Thymus (tissue), 11 donors: ENCODE results near the gene PRAC1. TPM values are rescaled to one million over a fixed set of nuclear protein-coding genes. Genes with fewer than 3 reads are reported as not detected.

Source experiments
- DNase-seq, 9 donors: peaks; one replicate each; pipeline ENCODE4 v3.0.0-alpha.2; 2013; ENCODE audit warnings: low spot score in 9 of 9, low read depth in 6 of 9, missing footprints in 1 of 9
- H3K27ac ChIP-seq, 2 donors: one replicate each; pipeline ENCODE4 v1.5.1; 2013; ENCODE audit warnings: control low read depth in 1 of 2, low read depth in 1 of 2, low read length in 1 of 2, mild to moderate bottlenecking in 1 of 2, moderate library complexity in 1 of 2
- H3K27me3 ChIP-seq, 2 donors: one replicate each; pipeline ENCODE4 v1.5.1; 2013; ENCODE audit warnings: low read length in 1 of 2; ENCODE audit not compliant: control insufficient read depth in 2 of 2, insufficient read depth in 1 of 2
- H3K36me3 ChIP-seq, 2 donors: one replicate each; pipeline ENCODE4 v1.5.1; 2013; ENCODE audit warnings: low read length in 1 of 2, mild to moderate bottlenecking in 1 of 2, moderate library complexity in 1 of 2; ENCODE audit not compliant: control insufficient read depth in 2 of 2, insufficient read depth in 2 of 2
- H3K4me1 ChIP-seq, 2 donors: one replicate each; pipeline ENCODE4 v1.5.1; 2013; ENCODE audit warnings: low read length in 2 of 2; ENCODE audit not compliant: control insufficient read depth in 2 of 2, insufficient read depth in 2 of 2
- H3K4me3 ChIP-seq, 2 donors: one replicate each; pipeline ENCODE4 v1.5.1; 2013; ENCODE audit warnings: low read length in 2 of 2, control low read depth in 1 of 2, mild to moderate bottlenecking in 1 of 2
- H3K9me3 ChIP-seq, 2 donors: one replicate each; pipeline ENCODE4 v1.5.1; 2013; ENCODE audit warnings: low read length in 1 of 2, mild to moderate bottlenecking in 1 of 2; ENCODE audit not compliant: control insufficient read depth in 2 of 2, insufficient read depth in 1 of 2
- WGBS: extraction: QIAGEN DNeasy Blood & Tissue Kit; methylation state at CpG from one replicate; pipeline ENCODE4 v1.1.7; 2013; 5-methylcytosine and 5-hydroxymethylcytosine counted together
- polyA plus RNA-seq: library from polyadenylated mRNA; stranded (reverse); fragments of 200-250 nt; gene quantifications from one replicate; pipeline ENCODE4 v1.2.3, GENCODE V29; 2013
- total RNA-seq: library from RNA; stranded (reverse); fragments of 120-200 nt; gene quantifications from one replicate; pipeline ENCODE4 v1.2.4, GENCODE V29; 2013
- donor health status: healthy.

The PRAC1 gene
- total and polyA plus RNA-seq, 2 donors = 0.91 TPM; not detected in 1

GRCh38 chr17:48748718-48749566 is 26.6 kb upstream of the PRAC1 start:
- Histone ChIP-seq H3K27ac (no peak overlapping the region), H3K36me3 (no peaks in the 10 kb centered on the region), H3K4me1 (no peaks in the 10 kb centered on the region), H3K9me3 (peaks cover 2 to 6% of the 10 kb centered on the region in 2 donors), H3K27me3 (peaks cover 76 to 100% of the 10 kb centered on the region in 2 donors), H3K4me3 (no peak overlapping the region)
- DNase-seq = no peak
- 25% methylated on average over 16 of the region's 16 CpGs for WGBS

- 10% methylated on average over 53 of the region's 53 CpGs for WGBS
- peaks cover 2 to 6% of the 10 kb centered on the region in 2 donors for H3K9me3 ChIP-seq
- H3K27ac ChIP-seq = no peak overlapping the region
- H3K4me1 ChIP-seq = no peaks in the 10 kb centered on the region
- H3K27me3 ChIP-seq = peaks cover 74 to 100% of the 10 kb centered on the region in 2 donors
- no peaks in the 10 kb centered on the region for H3K36me3 ChIP-seq
- no peak overlapping the region for H3K4me3 ChIP-seq
- DNase-seq = no peak
Measured at GRCh38 chr17:48747445-48748363, 25.4 kb upstream of the PRAC1 start.

- DNase-seq = no peak
- peaks cover 2 to 6% of the 10 kb centered on the region in 2 donors for H3K9me3 ChIP-seq
- H3K4me1 ChIP-seq = no peaks in the 10 kb centered on the region
- whole genome bisulfite sequencing = 5% methylated on average over 21 of the region's 21 CpGs
- H3K27ac ChIP-seq = no peak overlapping the region
- no peaks in the 10 kb centered on the region for H3K36me3 ChIP-seq
- no peak overlapping the region for H3K4me3 ChIP-seq
- peaks cover 73 to 100% of the 10 kb centered on the region in 2 donors for H3K27me3 ChIP-seq
Measured at GRCh38 chr17:48746916-48747444, 24.7 kb upstream of the PRAC1 start.

- H3K27me3 ChIP-seq = peaks cover 69 to 100% of the 10 kb centered on the region in 2 donors
- no peak for DNase-seq
- H3K27ac ChIP-seq = no peak overlapping the region
- H3K4me3 ChIP-seq = no peak overlapping the region
- peaks cover 2 to 6% of the 10 kb centered on the region in 2 donors for H3K9me3 ChIP-seq
- H3K4me1 ChIP-seq = no peaks in the 10 kb centered on the region
- H3K36me3 ChIP-seq = no peaks in the 10 kb centered on the region
- 16% methylated on average over 12 of the region's 12 CpGs for WGBS
Measured at GRCh38 chr17:48745381-48746275, 23.3 kb upstream of the PRAC1 start.

- Histone ChIP-seq H3K9me3 (peaks cover 0 to 6% of the 10 kb centered on the region in 2 donors), H3K27ac (no peak overlapping the region), H3K4me1 (no peaks in the 10 kb centered on the region), H3K27me3 (peaks cover 79 to 100% of the 10 kb centered on the region in 2 donors), H3K36me3 (no peaks in the 10 kb centered on the region), H3K4me3 (no peak overlapping the region)
- no peak for DNase-seq
Measured at GRCh38 chr17:48740537-48740936, 18.2 kb upstream of the PRAC1 start.

GRCh38 chr17:48738803-48739526 is 16.6 kb upstream of the PRAC1 start:
- Histone ChIP-seq H3K27ac (no peak overlapping the region), H3K27me3 (peaks cover 74 to 100% of the 10 kb centered on the region in 2 donors), H3K36me3 (no peaks in the 10 kb centered on the region), H3K4me3 (no peak overlapping the region), H3K9me3 (peaks cover 0 to 6% of the 10 kb centered on the region in 2 donors), H3K4me1 (no peaks in the 10 kb centered on the region)
- 7% methylated on average over 37 of the region's 37 CpGs for WGBS
- DNase-seq = no peak

- peaks cover 0 to 7% of the 10 kb centered on the region in 2 donors for H3K9me3 ChIP-seq
- no peak overlapping the region for H3K27ac ChIP-seq
- peaks cover 71 to 100% of the 10 kb centered on the region in 2 donors for H3K27me3 ChIP-seq
- H3K4me1 ChIP-seq = no peaks in the 10 kb centered on the region
- H3K36me3 ChIP-seq = no peaks in the 10 kb centered on the region
- no peak for DNase-seq
- H3K4me3 ChIP-seq = no peak overlapping the region
- WGBS = 9% methylated on average over 11 of the region's 11 CpGs
Measured at GRCh38 chr17:48738424-48738802, 16.1 kb upstream of the PRAC1 start.
